Loucy (cell line): ENCODE measurements around the gene POLQ.

Experiments
- H2AFZ ChIP-seq: fragments of 200-600 bp; sonication (generic); 2 replicates; pipeline ENCODE4 v1.6.0; 2016; ENCODE audit warnings: antibody characterized with exemption, mild to moderate bottlenecking, low read length, moderate library complexity
- H3F3A ChIP-seq: fragments of 200-600 bp; 2 replicates; pipeline ENCODE4 v1.6.0; 2016; ENCODE audit warnings: antibody characterized with exemption, low read depth, mild to moderate bottlenecking
- H3K27me3 ChIP-seq: fragments of 200-600 bp; sonication (generic); 2 replicates; pipeline ENCODE4 v1.6.1; 2014; ENCODE audit warnings: low read length, mild to moderate bottlenecking; ENCODE audit not compliant: insufficient read depth, poor library complexity, severe bottlenecking
- H3K36me3 ChIP-seq: fragments of 200-600 bp; sonication (generic); 2 replicates; pipeline ENCODE4 v1.6.1; 2016; ENCODE audit warnings: low read length; ENCODE audit not compliant: insufficient read depth
- H3K4me1 ChIP-seq: fragments of 200-600 bp; sonication (generic); 2 replicates; pipeline ENCODE4 v1.5.1; 2014; ENCODE audit warnings: low read length, mild to moderate bottlenecking; ENCODE audit not compliant: insufficient read depth, poor library complexity, severe bottlenecking
- H3K4me2 ChIP-seq: fragments of 200-600 bp; sonication (generic); 2 replicates; pipeline ENCODE4 v1.6.0; 2014; ENCODE audit warnings: antibody characterized with exemption, low read length, low read depth, mild to moderate bottlenecking; ENCODE audit not compliant: poor library complexity, severe bottlenecking
- H3K4me3 ChIP-seq: fragments of 200-600 bp; sonication (generic); 2 replicates; pipeline ENCODE4 v1.5.1; 2014; ENCODE audit warnings: low read length, mild to moderate bottlenecking, mixed read lengths; ENCODE audit not compliant: poor library complexity, severe bottlenecking
- H3K79me2 ChIP-seq: fragments of 200-600 bp; sonication (generic); 2 replicates; pipeline ENCODE4 v1.6.1; 2014; ENCODE audit warnings: low read length; ENCODE audit not compliant: insufficient read depth
- H3K9ac ChIP-seq: fragments of 200-600 bp; sonication (generic); 2 replicates; pipeline ENCODE4 v1.6.0; 2014; ENCODE audit warnings: mild to moderate bottlenecking, low read depth, low read length, moderate library complexity; ENCODE audit not compliant: poor library complexity, severe bottlenecking
- H3K9me2 ChIP-seq: fragments of 200-600 bp; sonication (generic); replicated peaks from 2 replicates; pipeline ENCODE4 v1.6.1; 2016; ENCODE audit warnings: low read depth, low read length, mixed read lengths
- H3K9me3 ChIP-seq: fragments of 200-600 bp; sonication (generic); 2 replicates; pipeline ENCODE4 v1.6.1; 2014; ENCODE audit warnings: mild to moderate bottlenecking, antibody characterized with exemption, low read length, low read depth; ENCODE audit not compliant: insufficient read depth
- H4K20me1 ChIP-seq: fragments of 200-600 bp; sonication (generic); 2 replicates; pipeline ENCODE4 v1.6.0; 2014; ENCODE audit warnings: antibody characterized with exemption, low read length, mild to moderate bottlenecking; ENCODE audit not compliant: insufficient read depth, poor library complexity, severe bottlenecking
- CTCF ChIP-seq: fragments of 200-600 bp; sonication (generic); conservative IDR thresholded peaks from 2 replicates; pipeline ENCODE4 v1.5.1; 2014; ENCODE audit warnings: mild to moderate bottlenecking, antibody characterized with exemption, low read length
- EZH2phosphoT487 ChIP-seq: fragments of 200-600 bp; IDR thresholded peaks from 2 replicates; pipeline ENCODE4 v1.6.1; 2018; ENCODE audit warnings: antibody characterized with exemption, mild to moderate bottlenecking, moderate library complexity, borderline replicate concordance

The POLQ gene

GRCh38 chr3:121515862-121516261 is 29.9 kb downstream of the POLQ start:
- no peak overlapping the region for H3K4me3 ChIP-seq
- TF ChIP-seq CTCF (no peak), EZH2phosphoT487 (no peak)
- H2AFZ ChIP-seq: no peak overlapping the region
- H3K4me1 ChIP-seq: no peaks in the 10 kb centered on the region
- peaks cover 70% of the 10 kb centered on the region for H3K36me3 ChIP-seq
- no peak overlapping the region for H3K4me2 ChIP-seq
- H3F3A ChIP-seq: no peaks in the 10 kb centered on the region
- peaks cover 16% of the 10 kb centered on the region; the same call in 1 of the 2 replicates for H3K79me2 ChIP-seq
- no peak overlapping the region for H3K9ac ChIP-seq
- no peaks in the 10 kb centered on the region for H3K9me2 ChIP-seq
- H3K9me3 ChIP-seq: peaks cover 3% of the 10 kb centered on the region; the same call in 1 of the 2 replicates
- H4K20me1 ChIP-seq: peaks cover 2% of the 10 kb centered on the region
- no peaks in the 10 kb centered on the region for H3K27me3 ChIP-seq

GRCh38 chr3:121515313-121515712 is 30.5 kb downstream of the POLQ start:
- H2AFZ ChIP-seq: no peak overlapping the region
- no peak overlapping the region for H3K9ac ChIP-seq
- H3K79me2 ChIP-seq: peaks cover 16% of the 10 kb centered on the region; the same call in 1 of the 2 replicates
- no peaks in the 10 kb centered on the region for H3K4me1 ChIP-seq
- peaks cover 3% of the 10 kb centered on the region; the same call in 1 of the 2 replicates for H3K9me3 ChIP-seq
- no peaks in the 10 kb centered on the region for H3K9me2 ChIP-seq
- H3F3A ChIP-seq: no peaks in the 10 kb centered on the region
- no peak overlapping the region for H3K4me2 ChIP-seq
- peaks cover 2% of the 10 kb centered on the region for H4K20me1 ChIP-seq
- H3K4me3 ChIP-seq: no peak overlapping the region
- H3K36me3 ChIP-seq: peaks cover 64% of the 10 kb centered on the region
- H3K27me3 ChIP-seq: no peaks in the 10 kb centered on the region
- TF ChIP-seq CTCF: no peak
- TF ChIP-seq EZH2phosphoT487: no peak

GRCh38 chr3:121514496-121514895 is 31.3 kb downstream of the POLQ start:
- H3K9me3 ChIP-seq: peaks cover 3% of the 10 kb centered on the region; the same call in 1 of the 2 replicates
- H3K36me3 ChIP-seq: peaks cover 66% of the 10 kb centered on the region
- no peak overlapping the region for H3K4me2 ChIP-seq
- no peaks in the 10 kb centered on the region for H3F3A ChIP-seq
- no peaks in the 10 kb centered on the region for H3K9me2 ChIP-seq
- H4K20me1 ChIP-seq: peaks cover 2% of the 10 kb centered on the region
- TF ChIP-seq EZH2phosphoT487: no peak
- no peak for TF ChIP-seq CTCF
- H3K4me1 ChIP-seq: no peaks in the 10 kb centered on the region
- no peak overlapping the region for H3K9ac ChIP-seq
- peaks cover 16% of the 10 kb centered on the region; the same call in 1 of the 2 replicates for H3K79me2 ChIP-seq
- H3K27me3 ChIP-seq: no peaks in the 10 kb centered on the region
- no peak overlapping the region for H3K4me3 ChIP-seq
- H2AFZ ChIP-seq: no peak overlapping the region
